ENCODE measurements around the gene GFM2. TPM values are rescaled to one million over a fixed set of nuclear protein-coding genes. Genes with fewer than 3 reads are reported as not detected.
"Not testable (repeated sequence)": the region's sequence is repeated elsewhere in the genome, so short reads cannot be mapped to it uniquely, and the experiment has no call there.

Gene GFM2
- total and polyA plus RNA-seq, 2 of the 8 experiments (the other 6 are each of a cell fraction or from before 2014, with no cell fraction given), result 17.8 to 30.6 TPM

GRCh38 chr5:74748742-74749141 lies 18.2 kb downstream of the GFM2 start:
- H3K4me2 ChIP-seq (ENCODE audit: insufficient read depth in 1 of 2, low read depth in 2 of 2, low read length in 2 of 2); H4K20me1 ChIP-seq (replicated peaks in 1 of 2; ENCODE audit: control insufficient read depth in 1 of 2, insufficient read depth in 2 of 2, low read length in 2 of 2); H2BK12ac ChIP-seq (ENCODE audit: low read depth, low read length); H3K23me2 ChIP-seq (ENCODE audit: low read depth, low read length); H3K27me3 ChIP-seq (replicated peaks in 1 of 4; ENCODE audit: control insufficient read depth in 3 of 4, extremely low read depth in 1 of 4, insufficient read depth in 3 of 4, low read length in 3 of 4); H4K8ac ChIP-seq (ENCODE audit: extremely low read depth, insufficient read depth, low read length); DNase-seq (ENCODE audit: low read depth in 1 of 2, low spot score in 2 of 2); H3K4me1 ChIP-seq (replicated peaks in 1 of 4; ENCODE audit: control insufficient read depth in 3 of 4, insufficient read depth in 4 of 4, low read length in 3 of 4); H3K9ac ChIP-seq (replicated peaks in 1 of 4; ENCODE audit: extremely low read depth in 1 of 4, low read depth in 3 of 4, low read length in 3 of 4); H4K91ac ChIP-seq (replicated peaks; ENCODE audit: insufficient read length, low read length); H2BK20ac ChIP-seq (ENCODE audit: low read length); H3K18ac ChIP-seq (ENCODE audit: extremely low read depth, low read length); H3K27ac ChIP-seq (ENCODE audit: low read depth, low read length); H3K79me2 ChIP-seq (ENCODE audit: control insufficient read depth in 1 of 2, insufficient read depth in 2 of 2, low read length in 2 of 2); H2AK5ac ChIP-seq (ENCODE audit: low read depth, low read length); H4K5ac ChIP-seq (ENCODE audit: insufficient read length, low read depth, low read length); H2AFZ ChIP-seq (ENCODE audit: low read length); H3K14ac ChIP-seq (ENCODE audit: insufficient read length); H2BK120ac ChIP-seq (replicated peaks; ENCODE audit: low read depth, low read length); H3K23ac ChIP-seq (ENCODE audit: insufficient read length); H3K4ac ChIP-seq (replicated peaks; ENCODE audit: insufficient read length, low read depth, low read length); H3K4me3 ChIP-seq (ENCODE audit: extremely low read depth in 1 of 4, insufficient read depth in 2 of 4, low read depth in 3 of 4, low read length in 4 of 4); H2BK15ac ChIP-seq (ENCODE audit: low read length); FAIRE-seq; H3K9me3 ChIP-seq (ENCODE audit: insufficient read depth in 2 of 2, low read depth in 1 of 2, low read length in 1 of 2); H3K56ac ChIP-seq (replicated peaks; ENCODE audit: insufficient read length, low read depth, low read length); POLR2A ChIA-PET (ENCODE audit: partially characterized antibody); H3K79me1 ChIP-seq (ENCODE audit: low read depth, low read length); H2BK5ac ChIP-seq (ENCODE audit: low read depth, low read length): not testable (repeated sequence)
- WGBS, 2 experiments (ENCODE audit: extremely low coverage in 1 of 2, insufficient coverage in 1 of 2, insufficient read length in 1 of 2, insufficient replicate concordance in 2 of 2, low coverage in 1 of 2, low lambda C conversion rate in 2 of 2, missing lambda C conversion rate in 1 of 2), result 91% methylated on average over 4 of the region's 4 CpGs; no CpG with 5 or more reads in 1 of the 2 experiments
- CTCF ChIA-PET (ENCODE audit: partially characterized antibody), result interaction anchor here (1.8 kb wide), 1 partner anchor 18 kb away, joined by 5 read pairs; no protein-coding TSS in a partner anchor
- peaks cover 2 to 48% (median 13%) of the 10 kb centered on the region in 4 experiments; a peak in 5 of 8 replicates for H3K36me3 ChIP-seq (ENCODE audit: control insufficient read depth in 2 of 4, insufficient read depth in 4 of 4, low read length in 3 of 4)
